ENCODE measurements around the gene DNAJB13.
"Not testable (repeated sequence)": the region's sequence is repeated elsewhere in the genome, so short reads cannot be mapped to it uniquely, and the experiment has no call there.

The DNAJB13 gene

GRCh38 chr11:73950869-73951710, at the start of gene DNAJB13:
DNAJB13 (plus strand) TSS chr11:73951026; CDS start chr11:73951070, 44 bp downstream.
- no peak for DNase-seq

DNA sequence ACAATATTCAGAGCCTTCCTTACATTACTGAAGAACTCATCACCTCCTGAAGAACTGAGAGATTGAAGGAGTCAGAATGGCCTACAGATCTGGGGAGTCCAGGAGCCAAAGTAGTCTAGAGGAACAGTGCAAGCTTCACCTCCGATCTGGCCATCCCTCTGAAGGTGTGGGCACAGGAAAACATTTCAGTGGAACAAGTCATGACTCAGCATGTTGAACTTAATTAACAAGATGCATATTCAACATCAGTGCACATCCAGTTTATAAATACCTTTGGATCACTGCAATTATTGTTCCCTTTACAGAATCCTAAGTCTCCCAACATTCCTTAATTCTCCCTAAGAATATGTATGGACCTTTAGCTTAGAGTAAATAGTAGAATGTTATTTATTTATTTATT, 48.5 kb upstream of the DNAJB13 start:
- DNase-seq: no peak

- no peak for DNase-seq
These were observed 43.6 kb upstream of the DNAJB13 start for GRCh38 chr11:73907191-73907590.

- DNase-seq: no peak
These were observed 38.8 kb upstream of the DNAJB13 start for GRCh38 chr11:73912026-73912425.

DNA sequence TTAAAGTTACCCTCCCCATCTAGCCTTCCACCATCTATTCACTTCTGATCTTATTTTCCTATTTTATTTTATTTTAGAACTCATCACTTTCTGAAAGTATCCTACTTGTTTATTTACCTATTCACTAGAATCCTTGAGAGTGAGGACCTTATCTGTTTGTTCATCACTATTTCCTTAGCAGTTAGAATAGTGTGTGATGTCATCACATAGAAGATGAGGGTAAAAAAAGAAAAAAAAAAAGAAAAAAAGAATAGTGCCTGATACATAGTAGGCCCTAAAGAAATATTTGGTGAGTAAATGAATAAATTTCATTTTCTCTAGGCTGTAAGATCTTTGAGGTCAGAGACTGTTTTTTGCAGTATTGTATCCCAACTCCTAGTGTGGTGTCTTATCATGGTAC, 37.4 kb upstream of the DNAJB13 start:
- no peak for DNase-seq

GRCh38 chr11:73914284-73914683, 36.5 kb upstream of the DNAJB13 start:
- no peak for DNase-seq

GRCh38 chr11:73916435-73916834, 34.4 kb upstream of the DNAJB13 start:
- DNase-seq: no peak

DNA sequence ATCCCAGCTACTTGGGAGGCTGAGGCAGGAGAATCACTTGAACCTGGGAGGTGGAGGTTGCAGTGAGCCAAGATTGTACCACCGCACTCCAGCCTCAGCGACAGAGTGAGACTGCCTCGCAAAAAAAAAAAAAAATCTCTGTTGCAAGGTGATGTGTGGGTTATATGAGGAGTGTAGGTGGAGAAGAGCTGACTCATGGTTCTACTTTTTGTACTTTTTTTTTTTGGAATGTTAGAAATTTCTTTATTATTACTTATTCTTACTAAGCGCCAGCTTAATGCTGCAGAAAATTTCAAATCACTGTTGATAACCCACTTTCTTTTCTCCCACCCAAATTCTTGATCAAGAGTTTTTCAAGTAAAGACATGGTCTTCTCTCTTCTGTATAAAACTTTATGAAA, 29.6 kb upstream of the DNAJB13 start:
- no peak for DNase-seq

GRCh38 chr11:73929388-73929787, 21.4 kb upstream of the DNAJB13 start:
- DNase-seq: no peak

DNA sequence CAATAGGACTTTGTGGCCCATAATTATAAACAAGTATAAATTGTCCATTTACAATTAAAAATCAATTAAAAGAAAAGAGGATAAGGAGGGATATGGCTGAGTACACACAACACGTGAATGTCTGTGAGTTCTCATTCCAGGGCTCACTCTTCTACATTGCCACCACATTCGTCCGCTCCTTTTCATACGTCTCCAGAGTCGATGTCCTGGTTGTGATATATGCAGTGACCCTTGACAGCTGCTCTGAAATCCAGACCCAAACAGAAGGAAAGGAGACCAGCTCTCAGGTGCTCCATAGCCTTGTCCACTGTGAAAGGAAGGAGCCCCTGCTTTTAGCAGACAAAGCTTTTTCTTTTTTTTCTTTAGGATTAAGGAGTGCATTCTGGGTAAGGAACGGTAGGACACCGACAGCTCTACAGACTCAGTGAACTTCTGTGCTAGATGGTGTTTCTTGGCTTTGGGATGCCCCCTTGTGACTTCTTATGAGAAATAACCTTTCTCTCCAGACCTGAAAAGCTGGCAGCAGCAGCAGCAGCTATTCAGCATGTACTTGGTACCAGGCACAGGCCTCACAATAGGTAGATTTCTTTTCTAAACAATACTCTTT, 19.7 kb upstream of the DNAJB13 start:
- DNase-seq: no peak

- no peak for DNase-seq
These were observed 18.9 kb upstream of the DNAJB13 start for GRCh38 chr11:73931951-73932350.

DNA sequence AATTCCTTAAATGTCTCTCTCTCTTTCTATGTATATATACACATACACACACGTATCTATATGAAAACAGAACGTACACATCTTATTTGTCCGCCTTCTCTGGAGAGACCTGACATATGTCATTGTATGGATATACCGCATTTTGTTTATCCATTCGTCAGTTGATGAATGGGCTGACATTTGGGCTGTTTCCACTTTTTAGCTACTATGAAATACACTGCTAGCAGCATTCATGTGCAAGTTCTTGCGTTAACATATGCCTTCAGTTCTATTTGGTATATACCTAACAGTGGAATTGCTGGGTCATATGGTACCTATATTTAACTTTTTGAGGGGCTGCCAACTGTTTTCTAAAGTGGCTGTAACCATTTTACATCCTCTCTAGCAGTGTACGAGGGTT, 18.0 kb upstream of the DNAJB13 start:
- no peak for DNase-seq

DNA sequence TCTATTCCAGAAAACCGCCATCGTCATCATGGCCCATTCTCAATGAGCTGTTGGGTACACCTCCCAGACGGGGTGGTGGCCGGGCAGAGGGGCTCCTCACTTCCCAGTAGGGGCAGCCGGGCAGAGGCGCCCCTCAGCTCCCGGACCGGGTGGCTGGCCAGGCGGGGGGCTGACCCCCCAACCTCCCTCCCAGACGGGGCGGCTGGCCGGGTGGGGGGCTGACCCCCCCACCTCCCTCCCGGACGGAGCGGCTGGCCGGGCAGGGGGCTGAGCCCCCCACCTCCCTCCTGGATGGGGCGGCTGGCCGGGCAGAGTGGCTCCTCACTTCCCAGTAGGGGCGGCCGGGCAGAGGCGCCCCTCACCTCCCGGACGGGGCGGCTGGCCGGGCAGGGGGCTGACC, 14.8 kb upstream of the DNAJB13 start:
- not testable (repeated sequence) for DNase-seq

GRCh38 chr11:73939096-73939495, 11.7 kb upstream of the DNAJB13 start:
- DNase-seq: no peak

DNA sequence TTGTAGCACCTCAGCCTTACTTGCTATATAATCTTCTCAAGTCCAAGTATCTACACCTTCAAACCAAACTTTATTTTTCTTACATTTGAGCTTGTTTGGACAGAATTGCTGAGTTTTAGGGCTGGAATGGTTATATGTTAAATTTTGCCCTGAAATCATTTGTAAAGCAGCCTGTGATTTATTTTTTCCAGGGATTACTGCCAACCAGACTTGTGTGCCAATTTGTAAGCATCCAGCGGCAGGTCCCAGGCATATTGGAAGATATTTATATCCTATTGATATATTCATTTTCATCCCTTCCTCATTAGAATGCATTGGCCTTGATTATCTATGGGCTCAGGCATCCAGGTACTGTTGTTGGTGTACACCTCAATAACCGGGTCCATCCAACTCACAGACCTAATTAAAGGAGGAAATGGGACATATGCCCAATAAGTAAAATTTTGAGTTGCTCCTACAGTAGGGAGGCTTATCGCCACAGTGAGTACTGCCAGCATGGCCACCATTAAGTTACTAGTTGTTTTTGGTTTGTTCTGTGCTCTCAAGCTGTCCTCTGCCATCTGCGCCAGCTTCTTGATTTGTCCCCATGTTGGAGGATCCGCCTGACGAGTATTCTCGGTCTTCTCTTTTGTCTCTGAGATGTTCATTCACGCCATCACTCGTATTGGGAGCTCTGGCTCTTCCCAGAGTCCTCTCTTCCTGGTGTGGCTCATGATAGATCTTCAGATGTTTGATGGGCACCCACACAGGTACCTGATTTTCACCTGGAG, 9.8 kb upstream of the DNAJB13 start:
- DNase-seq: no peak

GRCh38 chr11:73942010-73942409, 8.8 kb upstream of the DNAJB13 start:
- DNase-seq: no peak

DNA sequence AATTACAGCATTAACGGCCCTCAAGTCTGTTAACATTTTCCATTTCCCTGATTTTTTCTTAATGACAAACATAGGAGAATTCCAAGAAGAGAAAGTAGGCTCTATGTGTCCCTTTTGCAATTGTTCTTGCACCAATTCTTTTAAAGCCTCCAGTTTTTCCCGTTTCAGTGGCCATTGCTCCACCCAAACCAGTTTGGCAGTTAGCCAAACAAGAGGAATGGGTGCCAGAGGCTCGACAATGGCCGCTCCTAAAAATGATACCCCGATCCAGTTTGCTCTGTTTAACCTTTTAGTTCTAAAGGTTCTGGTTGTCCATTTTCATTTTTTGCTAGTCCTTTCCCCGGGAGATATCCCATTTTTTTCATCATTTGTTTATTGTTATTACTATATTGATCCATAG, 6.7 kb upstream of the DNAJB13 start:
- DNase-seq: no peak

DNA sequence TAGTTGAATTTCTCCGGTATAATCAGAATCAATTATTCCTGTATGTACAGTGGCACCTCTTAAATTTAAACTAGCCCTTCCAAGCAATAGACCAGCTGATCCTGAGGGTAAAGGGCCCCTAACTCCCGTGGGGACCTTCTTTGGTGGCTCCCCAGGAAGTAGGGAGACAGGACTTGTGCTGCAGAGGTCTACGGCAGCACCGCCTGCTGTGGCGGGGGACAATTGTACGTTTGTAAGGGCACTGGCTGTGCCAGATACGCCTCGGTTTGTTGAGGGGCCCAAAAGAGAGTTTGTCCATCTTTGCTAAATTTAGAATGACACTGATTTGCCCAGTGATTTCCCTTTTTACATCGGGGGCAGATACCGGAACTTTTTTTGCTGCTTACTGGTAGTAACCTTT, 5.9 kb upstream of the DNAJB13 start:
- no peak for DNase-seq

DNA sequence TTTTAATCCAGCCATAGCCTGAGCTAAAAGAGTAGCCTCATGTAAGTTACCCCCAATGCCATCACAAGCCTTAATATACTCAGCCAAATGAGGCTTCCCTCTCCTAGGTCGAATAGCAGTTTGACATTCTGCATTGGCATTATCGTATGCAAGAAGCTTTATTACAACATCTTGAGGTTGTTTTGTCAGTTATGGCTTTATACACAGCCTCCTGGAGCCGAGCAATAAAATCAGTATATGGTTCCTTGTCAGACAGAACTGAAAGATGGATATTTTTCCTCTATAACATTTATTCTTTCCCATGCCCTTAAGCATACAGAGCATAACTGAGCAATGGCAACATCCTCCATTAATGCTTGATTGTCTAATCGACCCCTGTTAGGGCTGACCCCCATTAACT, 5.4 kb upstream of the DNAJB13 start:
- DNase-seq: no peak

DNA sequence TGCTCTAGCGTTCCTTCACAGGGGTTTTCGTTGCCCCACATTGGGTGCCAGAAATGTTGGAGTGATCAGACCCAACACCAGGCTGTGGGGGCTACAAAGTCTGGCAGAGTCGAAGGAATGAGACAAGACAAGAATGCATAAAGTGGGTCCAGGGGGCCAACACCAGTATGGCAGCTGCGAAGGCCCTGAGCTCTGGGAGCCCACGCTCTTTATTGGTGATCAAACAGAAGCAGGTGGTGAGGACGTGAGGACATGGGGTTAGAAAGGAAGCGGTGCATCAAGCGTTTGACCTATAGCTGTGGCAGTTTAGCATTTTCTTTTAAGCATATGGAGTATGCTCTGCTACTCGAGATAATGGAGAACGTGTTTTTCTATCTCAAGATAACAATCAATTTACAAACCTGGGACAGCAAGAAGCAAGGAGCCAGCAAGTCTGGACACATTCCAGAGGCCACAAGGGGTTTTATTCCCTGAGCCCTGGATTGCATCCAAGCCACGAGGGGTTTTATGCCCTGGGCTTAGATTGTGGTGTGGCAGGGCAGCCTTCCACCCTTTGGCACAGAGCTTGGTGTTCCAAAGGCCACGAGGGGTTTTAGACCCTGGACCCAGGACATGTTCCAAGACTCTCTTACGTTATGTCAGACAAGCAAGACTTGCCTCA, 3.9 kb upstream of the DNAJB13 start:
- no peak for DNase-seq

DNA sequence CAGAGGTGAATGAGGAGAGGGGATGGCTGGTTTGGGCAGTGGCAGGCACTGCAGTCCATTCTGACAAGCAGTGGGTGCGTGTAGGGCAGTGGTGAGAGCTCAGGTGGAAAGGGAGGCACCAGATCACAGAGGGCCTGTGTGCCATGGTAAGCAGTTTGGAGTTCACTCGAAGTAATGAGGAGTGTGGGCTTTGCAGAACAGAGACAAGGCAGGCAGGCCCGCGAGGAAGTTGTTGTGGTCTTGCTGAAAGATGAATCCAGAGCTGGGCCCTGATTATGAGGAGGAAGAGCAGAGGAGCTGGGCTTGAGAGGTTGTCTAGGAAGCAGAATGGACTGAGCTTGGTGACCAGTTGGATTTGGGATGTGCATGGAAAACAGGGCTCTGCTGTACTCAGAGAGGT, 1.6 kb upstream of the DNAJB13 start:
- DNase-seq: no peak

- DNase-seq: no peak
These were observed 914 bp upstream of the DNAJB13 start for GRCh38 chr11:73949912-73950311.

- DNase-seq: no peak
These were observed 971 bp downstream of the DNAJB13 start for GRCh38 chr11:73951797-73952196.
